ENCODE measurements around the gene BACH2.

DNA sequence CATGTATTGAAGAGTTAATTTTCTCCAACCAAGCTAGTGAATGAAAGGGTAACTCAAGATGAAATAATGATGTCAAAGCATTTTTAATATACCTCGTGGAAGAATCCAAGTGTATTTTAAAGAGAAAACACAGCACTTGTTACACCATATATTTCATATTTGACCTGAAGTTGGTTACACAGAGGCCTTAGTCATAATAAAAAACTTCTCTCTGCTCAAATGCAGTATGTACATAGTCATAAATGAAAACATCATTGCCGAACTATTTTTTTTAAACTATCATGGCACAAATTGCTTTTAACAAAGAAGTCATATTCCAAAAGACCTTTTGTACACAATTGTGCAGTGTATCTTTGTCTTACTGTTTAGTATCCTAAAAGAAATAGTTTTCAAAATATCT, 43.0 kb downstream of the BACH2 start:
- TF ChIP-seq EZH2phosphoT487 (IDR thresholded peaks at IDR 0.05; ENCODE audit: insufficient read depth, low read depth) = no peak
- TF ChIP-seq EZH2 (IDR thresholded peaks at IDR 0.05; ENCODE audit: insufficient read depth, poor library complexity, severe bottlenecking) = no peak

Data from GM23248 (cell line).